H1 (cell line): ENCODE measurements around the gene BIN2. TPM values are rescaled to one million over a fixed set of nuclear protein-coding genes. Genes with fewer than 3 reads are reported as not detected.

Source experiments
- BACH1 ChIP-seq: IDR thresholded peaks from 2 replicates; pipeline ENCODE4 v1.6.1; 2012; ENCODE audit warnings: low read length, improper control_type of control experiment
- BCL11A ChIP-seq, 2 experiments: IDR thresholded peaks; one replicate each; pipeline ENCODE4 v1.6.1; 2011; ENCODE audit warnings: low read depth in 2 of 2, low read length in 2 of 2, mild to moderate bottlenecking in 2 of 2
- NANOG ChIP-seq: IDR thresholded peaks from 2 replicates; pipeline ENCODE4 v1.6.1; 2011; ENCODE audit warnings: low read length, low read depth, mild to moderate bottlenecking, inconsistent platforms; ENCODE audit not compliant: insufficient read depth, poor library complexity, severe bottlenecking
- SUZ12 ChIP-seq: fragments of 200-600 bp; sonication (generic); IDR thresholded peaks from 2 replicates; pipeline ENCODE4 v1.6.1; 2012; ENCODE audit warnings: mild to moderate bottlenecking, inconsistent platforms, low read length, moderate library complexity, mixed read lengths
- ZNF274 ChIP-seq: IDR thresholded peaks from 2 replicates; pipeline ENCODE4 v1.7.0; 2012; ENCODE audit warnings: low read length, borderline replicate concordance; ENCODE audit errors: extremely low read depth
- polyA plus RNA-seq, 7 experiments: library from polyadenylated mRNA; depleted of rRNA in 3 of 7; stranded (reverse) in 5 of 7; unstranded in 2 of 7; fragments of >200 nt in 5 of 7; fragments of 200-250 nt in 2 of 7; gene quantifications; 1 replicate in 5 of 7; 2 replicates in 1 of 7; 4 replicates in 1 of 7; pipeline versions ENCODE4 v1.2.1 to v1.2.3, GENCODE V29; 2011 to 2013; ENCODE audit warnings: missing spikeins in 2 of 7, mixed read lengths in 2 of 7
- total RNA-seq: library from RNA; stranded (reverse); fragmentation: NEBNext Ultra II Directional; extraction: Animal tissue kit (Norgen Biotek cat#: 25700); gene quantifications from 2 replicates; pipeline ENCODE4 v1.2.1, GENCODE V29; 2021

Gene BIN2
- total and polyA plus RNA-seq, 2 of the 8 experiments (the other 6 are each of a cell fraction or from before 2014, with no cell fraction given), result not detected

DNA sequence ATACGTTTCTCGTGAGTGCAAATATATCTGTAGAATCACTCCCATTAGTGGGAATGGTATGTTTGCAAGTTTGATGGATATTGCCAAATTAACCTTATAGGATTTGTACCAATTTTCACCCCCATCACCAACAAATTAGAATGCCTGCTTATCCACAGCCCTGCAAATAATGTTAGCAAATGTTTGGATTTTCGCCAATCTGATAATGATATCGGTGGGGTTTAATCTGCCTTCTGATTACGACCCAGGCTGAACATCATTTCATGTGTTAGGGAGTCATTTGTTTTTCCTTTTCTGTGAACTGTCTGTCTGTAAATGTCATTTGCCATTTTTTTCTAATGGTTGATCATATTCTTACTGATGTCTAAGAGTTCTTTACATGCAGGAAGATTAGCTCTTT is 89.4 kb downstream of the BIN2 start (continued):
- no peak for TF ChIP-seq NANOG
- TF ChIP-seq ZNF274, result no peak
- no peak for TF ChIP-seq BCL11A (IDR thresholded peaks at IDR 0.05; ENCODE audit: low read depth in 2 of 2, low read length in 2 of 2)
- no peak for TF ChIP-seq SUZ12
- TF ChIP-seq BACH1, result no peak
